NCI-H146 treated with DMSO at 0.1 percent for 48 hours (cell line): ENCODE results near the gene MITF.
"Not testable (repeated sequence)": the region's sequence is repeated elsewhere in the genome, so short reads cannot be mapped to it uniquely, and the experiment has no call there.

Experiments
- DNase-seq: peaks from one replicate; lab custom pipeline; 2025; ENCODE audit not compliant: unreplicated experiment; lab: John Stamatoyannopoulos, UW

The MITF gene

DNA sequence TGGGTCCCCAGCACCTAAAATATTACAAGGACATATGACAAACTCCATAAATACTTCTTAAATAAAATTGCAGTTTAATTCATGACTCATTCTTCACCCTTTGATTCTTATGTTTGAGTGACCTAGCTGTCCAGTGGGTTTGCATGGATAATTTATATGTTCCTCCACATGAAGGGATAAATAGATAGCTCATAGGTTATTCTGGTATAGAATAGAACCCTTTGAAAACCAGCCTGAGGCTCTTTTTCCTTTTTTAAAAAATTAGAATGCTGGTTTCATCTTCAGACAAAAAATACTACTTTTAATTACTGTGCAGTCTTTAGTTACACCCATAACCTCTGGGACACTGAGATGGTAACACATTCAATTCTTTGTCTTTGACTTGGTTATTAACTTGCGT is 163.1 kb downstream of the MITF start:
- DNase-seq = no peak

GRCh38 chr3:69906351-69906966 is 167.2 kb downstream of the MITF start:
- DNase-seq = no peak

- DNase-seq = no peak
These were observed 168.3 kb downstream of the MITF start for GRCh38 chr3:69907554-69907953.

DNA sequence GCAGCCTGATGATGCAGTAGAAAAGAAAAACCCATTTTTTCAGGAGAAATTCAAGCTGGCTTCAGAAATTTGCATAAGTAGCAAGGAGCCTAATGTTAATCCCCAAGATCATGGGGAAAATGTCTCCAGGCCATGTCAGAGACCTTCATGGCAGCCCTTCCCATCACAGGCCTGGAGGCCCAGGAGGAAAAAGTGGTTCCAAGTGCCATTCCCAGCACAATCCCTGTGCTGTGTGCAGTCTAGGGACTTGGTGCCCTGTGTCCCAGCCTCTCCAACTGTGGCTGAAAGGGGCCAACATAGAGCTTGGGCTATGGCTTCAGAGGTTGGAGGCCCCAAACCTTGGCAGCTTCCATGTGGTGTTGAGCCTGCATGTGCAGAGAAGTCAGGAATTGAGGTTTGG is 170.6 kb downstream of the MITF start:
- not testable (repeated sequence) for DNase-seq

DNA sequence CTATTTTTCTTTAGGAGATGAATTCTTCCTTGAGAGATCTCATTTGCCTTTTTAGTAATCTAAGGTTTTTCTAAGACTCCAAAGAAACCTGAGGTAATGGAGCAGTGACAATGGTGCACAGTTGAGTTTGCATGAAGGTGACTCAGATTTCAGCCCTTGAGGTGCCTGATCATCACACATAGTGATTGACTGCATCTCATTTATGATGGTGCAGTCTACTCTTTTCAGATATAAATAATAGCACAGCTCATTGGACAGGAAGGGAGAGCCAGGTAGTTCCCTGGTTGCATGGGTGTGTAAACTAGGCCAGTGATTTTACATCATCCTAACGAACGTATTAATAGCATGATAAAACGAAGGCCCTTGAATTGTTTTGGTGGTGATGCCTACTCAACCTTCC is 174.2 kb downstream of the MITF start:
- no peak for DNase-seq

- no peak for DNase-seq
These were observed 175.1 kb downstream of the MITF start for GRCh38 chr3:69914395-69914794.

GRCh38 chr3:69915726-69916125 is 176.5 kb downstream of the MITF start:
- DNase-seq = no peak

DNA sequence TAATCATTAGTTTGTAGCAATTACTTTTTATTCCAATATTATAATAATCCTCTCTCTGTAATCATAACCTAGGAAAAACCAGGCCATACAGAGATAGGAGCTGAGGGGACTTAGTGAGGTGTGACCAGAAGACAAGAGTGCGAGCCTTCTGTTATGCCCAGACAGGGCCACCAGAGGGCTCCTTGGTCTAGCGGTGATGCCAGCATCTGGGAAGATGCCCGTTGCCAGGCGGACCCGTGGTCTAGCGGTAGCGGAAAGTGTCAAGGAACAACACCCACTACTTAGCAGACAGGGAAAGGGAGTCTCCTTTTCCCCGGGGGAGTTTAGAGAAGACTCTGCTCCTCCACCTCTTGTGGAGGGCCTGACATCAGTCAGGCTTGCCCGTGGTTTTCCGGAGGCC is 180.7 kb downstream of the MITF start:
- not testable (repeated sequence) for DNase-seq

DNA sequence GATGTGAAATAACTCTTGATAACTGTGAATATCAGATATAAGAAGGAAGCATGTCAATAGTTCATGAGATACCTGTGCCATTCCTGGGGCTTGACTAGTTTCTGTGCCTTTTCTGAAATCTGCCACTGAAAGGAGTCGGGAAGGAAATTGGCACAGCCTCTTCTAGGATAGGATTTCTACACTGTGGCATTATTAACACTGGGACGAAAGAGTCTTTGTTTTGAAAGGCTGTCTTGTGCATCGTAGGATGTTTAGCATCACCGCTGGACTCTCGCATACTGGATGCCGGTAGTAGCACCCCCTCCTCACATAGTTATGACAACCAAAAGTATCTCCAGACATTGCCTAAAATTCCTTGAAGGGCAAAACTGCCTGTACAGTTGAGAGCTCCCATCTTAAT is 182.4 kb downstream of the MITF start:
- DNase-seq = no peak

DNA sequence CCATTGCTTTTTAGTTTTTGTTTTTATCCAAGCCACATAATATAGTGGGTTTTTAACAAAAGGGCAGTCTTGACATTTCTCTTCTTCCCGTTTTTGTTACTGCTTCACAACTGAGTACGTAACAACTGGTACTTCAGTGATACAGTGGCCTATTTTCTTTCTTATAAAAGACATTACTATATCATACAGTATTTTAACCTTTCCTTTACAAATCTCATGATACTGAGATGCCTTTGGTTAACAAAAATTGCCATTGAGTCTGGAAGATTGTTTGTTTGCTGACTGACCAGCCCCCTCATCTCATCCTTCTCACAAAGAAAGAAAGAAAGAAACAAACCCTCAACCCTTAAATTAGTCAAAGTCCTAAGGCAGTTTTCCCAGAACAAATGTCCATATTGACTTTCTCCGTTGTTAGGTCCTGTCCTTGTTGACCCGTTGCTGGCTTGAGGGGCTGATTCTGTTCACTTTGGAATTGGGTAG is 183.3 kb downstream of the MITF start:
- DNase-seq = no peak

GRCh38 chr3:69925506-69925905 is 186.2 kb downstream of the MITF start:
- no peak for DNase-seq

- DNase-seq = no peak
These were observed 187.1 kb downstream of the MITF start for GRCh38 chr3:69926385-69926784.

DNA sequence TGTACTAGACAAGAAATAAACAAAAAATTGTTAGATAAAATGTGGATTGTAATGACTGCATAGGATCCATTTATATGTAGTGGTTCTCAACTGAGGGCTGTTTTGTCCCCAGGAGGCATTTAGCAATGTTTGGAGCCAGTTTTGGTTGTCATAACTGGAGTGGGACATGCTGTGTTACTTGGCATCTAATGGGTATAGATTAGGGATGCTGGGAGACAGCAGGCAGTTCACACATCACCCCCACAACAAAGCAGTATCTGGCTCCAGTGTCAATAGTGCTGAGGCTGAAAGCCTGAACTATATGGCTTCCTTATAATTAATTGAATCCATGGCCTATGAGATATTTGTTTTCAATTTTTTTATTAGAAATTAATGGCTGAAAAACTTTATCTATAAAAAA is 188.3 kb downstream of the MITF start:
- no peak for DNase-seq

- no peak for DNase-seq
These were observed 189.8 kb downstream of the MITF start for GRCh38 chr3:69929019-69929418.

DNA sequence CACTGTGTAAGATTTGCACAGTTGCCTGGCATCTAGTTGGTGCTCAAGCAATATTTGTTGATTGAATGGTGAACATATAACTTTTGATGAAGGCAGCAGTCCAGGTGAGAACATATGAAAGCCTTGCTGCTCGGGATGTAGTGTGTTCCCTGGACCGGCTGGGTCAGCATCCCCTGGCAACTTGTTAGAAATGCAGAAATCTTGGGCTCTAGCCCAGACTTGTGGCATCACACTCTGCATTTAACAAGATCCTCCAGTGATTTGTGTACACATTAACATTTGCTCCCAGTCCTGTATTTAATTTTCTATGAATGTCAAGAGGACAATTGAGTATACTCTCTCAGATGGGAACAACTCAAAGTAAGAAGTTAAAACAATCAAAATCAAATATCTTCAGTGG is 191.3 kb downstream of the MITF start:
- no peak for DNase-seq

GRCh38 chr3:69932087-69932486 is 192.8 kb downstream of the MITF start:
- DNase-seq = no peak

- no peak for DNase-seq
These were observed 193.2 kb downstream of the MITF start for GRCh38 chr3:69932501-69932900.

- DNase-seq = no peak
These were observed 195.1 kb downstream of the MITF start for GRCh38 chr3:69934398-69934797.

DNA sequence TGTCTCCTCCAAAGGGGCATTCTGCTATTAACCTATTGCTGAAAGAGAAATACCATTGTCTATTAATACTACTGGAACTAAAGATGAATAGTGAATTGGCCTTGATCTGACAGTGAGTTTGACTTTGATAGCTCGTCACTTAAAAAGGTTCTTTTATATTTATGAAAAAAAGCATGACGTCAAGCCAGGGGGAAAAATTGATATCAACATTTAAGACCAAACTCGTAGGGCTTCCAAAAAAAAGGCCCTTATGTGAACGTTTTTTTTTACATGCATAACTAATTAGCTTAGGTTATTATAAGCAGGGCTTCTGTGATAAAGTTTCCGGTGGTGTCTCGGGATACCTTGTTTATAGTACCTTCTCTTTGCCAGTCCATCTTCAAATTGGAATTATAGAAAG is 197.0 kb downstream of the MITF start:
- DNase-seq = no peak

- DNase-seq = no peak
These were observed 198.8 kb downstream of the MITF start for GRCh38 chr3:69938061-69938460.

- no peak for DNase-seq
These were observed 199.7 kb downstream of the MITF start for GRCh38 chr3:69938931-69939330.

DNA sequence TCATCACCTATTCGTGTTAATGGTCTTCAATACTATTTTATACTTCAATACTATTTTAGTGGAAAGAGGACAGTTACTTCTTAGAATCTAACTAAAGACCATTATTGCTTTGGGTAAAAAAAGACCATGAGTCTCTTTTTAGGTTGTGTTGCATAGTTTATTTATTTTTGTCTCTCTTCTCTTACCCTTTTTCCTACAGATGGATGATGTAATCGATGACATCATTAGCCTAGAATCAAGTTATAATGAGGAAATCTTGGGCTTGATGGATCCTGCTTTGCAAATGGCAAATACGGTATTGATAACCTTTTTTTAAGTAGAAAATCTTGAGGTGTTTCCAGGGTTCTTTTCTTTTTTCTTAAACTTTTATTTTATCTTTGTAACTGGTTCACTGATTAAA is 201.8 kb downstream of the MITF start:
- no peak for DNase-seq

DNA sequence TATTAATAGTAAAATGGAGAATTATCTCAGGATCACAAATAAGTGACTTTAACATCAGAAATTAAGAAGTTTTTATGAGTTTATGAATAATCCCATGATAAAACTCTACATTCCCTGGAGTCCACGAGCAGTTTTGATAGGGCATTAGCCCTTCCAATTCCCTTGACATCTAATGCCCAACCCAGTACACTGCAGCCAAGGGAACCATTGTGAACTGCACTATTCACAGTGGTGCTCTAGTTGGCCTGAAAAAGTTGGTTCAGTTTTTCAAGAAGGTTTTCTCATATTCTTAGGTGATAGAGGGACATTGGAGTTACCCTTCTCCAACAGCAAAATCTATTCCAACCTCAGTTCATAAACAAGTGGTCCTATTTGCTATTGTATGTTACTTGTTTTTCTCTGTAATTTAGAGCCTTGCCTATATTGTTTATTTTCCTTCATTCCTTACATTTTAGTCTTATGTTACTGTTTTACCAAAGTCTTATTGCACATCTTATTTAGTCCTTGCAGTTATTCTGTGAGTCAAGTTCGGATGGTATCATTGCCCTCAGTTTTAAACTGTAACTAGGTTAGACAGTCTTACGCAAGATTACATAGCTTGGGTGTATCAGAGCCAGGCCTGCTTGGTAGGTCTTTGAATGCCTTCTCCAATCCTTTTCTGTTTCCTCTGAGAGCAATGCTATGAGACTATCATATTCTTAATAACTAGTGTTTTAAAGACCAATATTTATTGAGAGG is 202.3 kb downstream of the MITF start:
- DNase-seq = no peak
